Fibroblast of pulmonary artery (primary cell): ENCODE results near the gene PLA2G1B.
"Not testable (repeated sequence)": the region's sequence is repeated elsewhere in the genome, so short reads cannot be mapped to it uniquely, and the experiment has no call there.

ENCODE experiments used
- DNase-seq: peaks from one replicate; pipeline ENCODE4 v3.0.0-alpha.2; 2010; ENCODE audit warnings: low read depth
- H3K4me3 ChIP-seq: replicated peaks from 2 replicates; pipeline ENCODE4 v1.5.1; 2011; ENCODE audit warnings: low read depth, mild to moderate bottlenecking, control low read depth, low read length, moderate library complexity
- CTCF ChIP-seq: IDR thresholded peaks from 2 replicates; pipeline ENCODE4 v1.5.1; 2011; ENCODE audit warnings: mild to moderate bottlenecking, control low read depth, low read length, inconsistent platforms; ENCODE audit errors: missing control alignments

PLA2G1B gene

GRCh38 chr12:120342175-120343038, 14.8 kb upstream of the PLA2G1B start:
- DNase-seq = no peak
- no peak overlapping the region for H3K4me3 ChIP-seq
- no peak for TF ChIP-seq CTCF

DNA sequence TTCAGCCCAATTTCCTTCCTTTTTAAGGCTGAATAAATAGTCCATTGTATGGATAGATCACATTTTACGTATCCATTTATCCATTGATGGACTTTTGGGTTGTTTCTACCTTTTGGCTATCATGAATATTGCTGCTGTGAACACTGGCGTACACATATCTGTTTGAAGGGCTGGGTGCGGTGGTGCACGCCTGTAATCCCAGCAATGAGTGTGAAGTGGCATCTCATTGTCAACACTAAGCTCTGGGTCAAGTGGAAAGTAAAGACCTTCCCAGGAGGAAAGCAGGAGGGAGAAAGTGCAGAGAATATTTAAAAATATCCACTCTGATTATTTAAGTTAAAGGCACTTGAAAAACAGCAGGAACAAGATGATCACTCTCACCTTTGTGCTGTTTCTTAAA, 11.7 kb upstream of the PLA2G1B start:
- no peak for TF ChIP-seq CTCF
- no peak for DNase-seq
- H3K4me3 ChIP-seq = no peak overlapping the region

GRCh38 chr12:120337730-120338129, 10.2 kb upstream of the PLA2G1B start:
- no peak for DNase-seq
- no peak for TF ChIP-seq CTCF
- H3K4me3 ChIP-seq = no peak overlapping the region

- DNase-seq = not testable (repeated sequence)
Observed at GRCh38 chr12:120336392-120336791, 8.8 kb upstream of the PLA2G1B start.

DNA sequence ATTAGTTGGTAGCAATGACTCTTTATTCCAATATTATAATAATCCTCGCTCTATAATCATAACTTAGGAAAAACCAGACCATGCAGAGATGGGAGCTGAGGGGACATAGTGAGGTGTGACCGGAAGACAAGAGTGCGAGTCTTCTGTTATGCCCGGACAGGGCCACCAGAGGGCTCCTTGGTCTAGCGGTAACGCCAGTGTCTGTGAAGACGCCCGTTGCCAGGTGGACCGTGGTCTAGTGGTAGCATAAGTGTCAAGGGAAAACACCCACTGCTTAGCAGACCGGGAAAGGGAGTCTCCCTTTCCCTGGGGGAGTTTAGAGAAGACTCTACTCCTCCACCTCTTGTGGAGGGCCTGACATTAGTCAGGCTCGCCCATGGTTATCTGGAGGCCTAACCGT, 7.9 kb upstream of the PLA2G1B start:
- peak; percentile 56 for TF ChIP-seq CTCF
- not testable (repeated sequence) for H3K4me3 ChIP-seq
- peak; percentile 35 for DNase-seq

More at GRCh38 chr12:120336392-120336791, 8.8 kb upstream of the PLA2G1B start:
- H3K4me3 ChIP-seq = not testable (repeated sequence)

DNA sequence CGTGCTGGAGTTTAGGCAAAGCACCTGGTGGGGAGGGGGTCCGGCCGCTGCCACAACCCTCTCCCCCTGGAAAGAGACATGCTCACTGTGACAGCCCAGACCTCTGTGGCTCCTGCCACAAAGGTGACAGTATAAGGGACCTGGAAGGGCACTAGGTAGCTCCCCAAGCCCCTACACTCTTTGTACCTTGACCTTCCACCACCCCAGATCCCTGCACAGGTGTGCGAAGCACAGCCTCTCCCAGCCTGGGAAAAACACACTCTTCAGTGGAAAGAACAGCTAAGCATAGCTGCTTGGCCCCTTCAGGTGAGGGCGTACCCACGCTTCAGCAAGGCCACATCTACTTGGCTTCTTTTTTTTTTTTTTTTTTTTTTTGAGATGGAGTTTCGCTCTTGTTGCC, 4.9 kb upstream of the PLA2G1B start:
- DNase-seq = no peak
- TF ChIP-seq CTCF = no peak
- H3K4me3 ChIP-seq = no peak overlapping the region

DNA sequence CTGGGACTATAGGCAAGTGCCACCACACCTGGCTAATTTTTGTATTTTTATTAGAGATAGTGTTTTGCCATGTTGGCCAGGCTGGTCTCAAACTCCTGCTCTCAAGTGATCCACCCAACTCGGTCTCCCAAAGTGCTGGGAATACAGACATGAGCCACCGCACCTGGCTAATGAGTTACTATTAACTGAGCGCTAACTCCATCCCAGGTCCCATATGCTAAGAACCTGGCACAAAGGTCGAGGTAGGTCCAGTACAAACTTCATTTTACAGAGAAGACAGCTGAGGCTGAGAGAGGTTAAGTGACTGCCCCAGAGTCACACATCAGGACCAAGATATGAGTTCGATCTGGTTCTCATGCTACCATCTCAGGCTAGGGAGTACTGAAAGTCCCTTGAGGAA, 4.5 kb upstream of the PLA2G1B start:
- no peak for TF ChIP-seq CTCF
- no peak for DNase-seq
- H3K4me3 ChIP-seq = no peak overlapping the region
